B cell (primary cell): ENCODE data around the gene PSEN1. TPM values are rescaled to one million over a fixed set of nuclear protein-coding genes. Genes with fewer than 3 reads are reported as not detected.
A peak's percentile ranks its signal among the peaks of the same experiment; 100 is the strongest.

ENCODE experiments used
- ATAC-seq: fragments of 200-7000 bp; cut with Tn5 transposase; one replicate; pipeline ENCODE4 v1.10.0; 2021; ENCODE audit warnings: low read depth, mild to moderate bottlenecking, moderate number of reproducible peaks, moderate library complexity
- CTCF ChIA-PET: fragments of 350-600 bp; sonication (Branson Sonifier 250); formaldehyde crosslinking; loops from one replicate; lab custom pipeline; 2021; ENCODE audit warnings: antibody characterized with exemption, inconsistent platforms; lab: Charles Lee
- POLR2A ChIA-PET: fragments of 350-600 bp; sonication (Branson Sonifier 250); formaldehyde crosslinking; loops from one replicate; lab custom pipeline; 2021; ENCODE audit warnings: antibody characterized with exemption; lab: Charles Lee
- DNase-seq: peaks from one replicate; pipeline ENCODE4 v3.0.0; 2013
- H2AFZ ChIP-seq: 2 replicates; pipeline ENCODE4 v1.6.1; 2012; ENCODE audit warnings: mild to moderate bottlenecking, low read depth, low read length; ENCODE audit not compliant: insufficient read depth, poor library complexity, severe bottlenecking
- H3K27ac ChIP-seq, 2 donors: 1 replicate in 1 of 2; 2 replicates in 1 of 2; pipeline ENCODE4 v1.5.1; 2012 to 2013; ENCODE audit warnings: low read length in 2 of 2, mild to moderate bottlenecking in 2 of 2, moderate library complexity in 1 of 2
- H3K27me3 ChIP-seq, 4 experiments: fragments of 200-600 bp in 1 of 4; sonication (generic) in 1 of 4; replicated peaks in 1 of 4; 1 replicate in 2 of 4; 2 replicates in 2 of 4; pipeline versions ENCODE4 v1.6.1 to v1.7.0; 2013 to 2016; ENCODE audit warnings: low read length in 3 of 4, mild to moderate bottlenecking in 2 of 4, mixed read lengths in 1 of 4, moderate library complexity in 1 of 4; ENCODE audit not compliant: insufficient read depth in 4 of 4, control insufficient read depth in 3 of 4; ENCODE audit errors: control extremely low read depth in 1 of 4
- H3K36me3 ChIP-seq, 2 experiments: replicated peaks in 1 of 2; 1 replicate in 1 of 2; 2 replicates in 1 of 2; pipeline versions ENCODE4 v1.6.1 to v1.7.1; 2013; ENCODE audit warnings: low read length in 1 of 2; ENCODE audit not compliant: insufficient read depth in 2 of 2, control insufficient read depth in 1 of 2; ENCODE audit errors: control extremely low read depth in 1 of 2, extremely low read depth in 1 of 2
- H3K4me1 ChIP-seq, 2 donors: fragments of 200-600 bp in 1 of 2; sonication (generic) in 1 of 2; 1 replicate in 1 of 2; 2 replicates in 1 of 2; pipeline versions ENCODE4 v1.5.1 to v1.6.1; 2013 to 2017; ENCODE audit warnings: low read length in 2 of 2; ENCODE audit not compliant: control insufficient read depth in 2 of 2, insufficient read depth in 2 of 2
- H3K4me2 ChIP-seq: replicated peaks from 2 replicates; pipeline ENCODE3; 2012; ENCODE audit warnings: mild to moderate bottlenecking, low read depth, low read length; ENCODE audit not compliant: poor library complexity, severe bottlenecking
- H3K4me3 ChIP-seq, 5 experiments: fragments of 200-600 bp in 1 of 5; sonication (generic) in 1 of 5; 1 replicate in 3 of 5; 2 replicates in 2 of 5; pipeline versions ENCODE4 v1.5.1 to v1.7.0; 2011 to 2016; ENCODE audit warnings: low read length in 4 of 5, mild to moderate bottlenecking in 4 of 5, low read depth in 2 of 5, control low read depth in 1 of 5, moderate library complexity in 1 of 5; ENCODE audit not compliant: insufficient read depth in 1 of 5; ENCODE audit errors: control extremely low read depth in 1 of 5, extremely low read depth in 1 of 5
- H3K79me2 ChIP-seq: fragments of 200-600 bp; sonication (generic); one replicate; pipeline ENCODE4 v1.6.0; 2016; ENCODE audit warnings: low read length; ENCODE audit not compliant: control insufficient read depth, insufficient read depth
- H3K9ac ChIP-seq: fragments of 200-600 bp; sonication (generic); 2 replicates; pipeline ENCODE4 v1.6.1; 2017; ENCODE audit warnings: mild to moderate bottlenecking, low read length, moderate library complexity
- H3K9me3 ChIP-seq, 3 donors: one replicate each; pipeline versions ENCODE4 v1.6.1 to v1.7.1; 2013; ENCODE audit warnings: low read length in 2 of 3; ENCODE audit not compliant: control insufficient read depth in 2 of 3, insufficient read depth in 1 of 3; ENCODE audit errors: control extremely low read depth in 1 of 3
- H4K20me1 ChIP-seq: 2 replicates; pipeline ENCODE4 v1.6.0; 2012; ENCODE audit warnings: mild to moderate bottlenecking, low read length; ENCODE audit not compliant: insufficient read depth, control insufficient read depth, poor library complexity, severe bottlenecking
- H3K27ac Mint-ChIP-seq: one replicate; pipeline ENCODE4 v1.8.0; 2021; ENCODE audit warnings: mixed read lengths
- H3K27me3 Mint-ChIP-seq: one replicate; pipeline ENCODE4 v1.8.0; 2021; ENCODE audit warnings: mixed read lengths
- H3K4me1 Mint-ChIP-seq: one replicate; pipeline ENCODE4 v1.8.0; 2021; ENCODE audit warnings: mixed read lengths
- H3K4me3 Mint-ChIP-seq: one replicate; pipeline ENCODE4 v1.8.0; 2021; ENCODE audit warnings: mixed read lengths
- H3K9me3 Mint-ChIP-seq: one replicate; pipeline ENCODE4 v1.8.0; 2022; ENCODE audit warnings: mixed read lengths; ENCODE audit not compliant: insufficient read depth
- EZH2 ChIP-seq: IDR thresholded peaks from 2 replicates; pipeline ENCODE4 v1.6.1; 2012; ENCODE audit warnings: borderline replicate concordance, low read depth, mild to moderate bottlenecking, moderate library complexity, low read length; ENCODE audit not compliant: insufficient read depth, poor library complexity, severe bottlenecking
- WGBS: methylation state at CpG from one replicate; pipeline ENCODE4 v1.1.5; 2013; ENCODE audit warnings: missing lambda C conversion rate; ENCODE audit not compliant: insufficient coverage; 5-methylcytosine and 5-hydroxymethylcytosine counted together
- intact Hi-C: fragments of 100-400 bp; cut with micrococcal nuclease; formaldehyde crosslinking; loops from one replicate; pipeline ENCODE4 v1.10.0; 2022
- polyA plus RNA-seq: library from polyadenylated mRNA; depleted of rRNA; stranded (reverse); fragments of >200 nt; gene quantifications from 2 replicates; pipeline ENCODE4 v1.2.3, GENCODE V29; 2012
- total RNA-seq, 2 donors: library from RNA; stranded (reverse); fragments of 120-200 nt in 1 of 2; gene quantifications; 1 replicate in 1 of 2; 2 replicates in 1 of 2; pipeline versions ENCODE4 v1.2.3 to v1.2.4, GENCODE V29; 2013 to 2022
- TF ChIP-seq, protein P1 (sequence below): fragments of 200-600 bp; IDR thresholded peaks from one replicate; pipeline ENCODE4 v1.8.0; 2022; ENCODE audit warnings: antibody characterized with exemption, mild to moderate bottlenecking

The PSEN1 gene
- total and polyA plus RNA-seq, 2 donors (not counting 1 experiment from before 2014, with no cell fraction given) = 10.2 to 75.9 TPM

DNA sequence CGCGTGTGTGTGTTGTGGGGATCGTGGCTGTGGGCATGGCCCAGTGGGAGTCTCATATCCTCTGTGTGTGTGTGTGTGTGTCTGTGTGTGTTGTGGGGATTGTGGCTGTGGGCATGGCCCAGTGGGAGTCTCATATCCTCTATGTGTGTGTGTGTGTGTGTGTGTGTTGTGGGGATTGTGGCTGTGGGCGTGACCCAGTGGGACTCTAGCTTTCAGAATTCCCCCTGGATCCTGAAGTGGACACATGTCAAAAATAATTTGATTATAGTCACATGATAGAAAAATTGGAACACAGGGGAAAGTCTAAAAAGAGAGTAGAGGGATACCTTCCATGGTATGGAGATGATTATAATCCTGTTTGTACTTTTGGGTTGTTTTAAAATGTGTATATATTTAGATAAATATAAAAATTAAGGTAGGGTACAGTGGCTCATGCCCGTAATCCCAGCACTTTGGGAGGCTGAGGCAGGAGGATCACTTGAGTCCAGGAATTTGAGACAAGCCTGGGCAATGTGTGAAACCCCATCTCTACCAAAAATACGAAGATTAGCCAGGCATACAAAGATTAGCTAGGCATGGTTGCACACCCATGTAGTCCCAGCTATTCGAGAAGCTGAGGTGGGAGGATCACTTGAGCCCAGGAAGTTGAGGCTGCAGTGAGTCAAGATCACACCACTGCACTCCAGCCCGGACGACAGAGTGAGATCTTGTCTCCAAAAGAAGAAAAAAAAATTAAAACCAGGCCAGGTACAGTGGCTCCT lies 112.0 kb downstream of the PSEN1 start:
- Histone ChIP-seq H3K36me3 (no peaks in the 10 kb centered on the region), H3K27me3 (peaks cover 0 to 8% (median 0%) of the 10 kb centered on the region in 4 experiments), H3K9ac (no peak overlapping the region), H3K4me3 (no peak overlapping the region), H4K20me1 (no peaks in the 10 kb centered on the region), H3K4me1 (peaks cover 35 to 47% of the 10 kb centered on the region in 2 donors), H3K27ac (no peak overlapping the region), H3K9me3 (peaks cover 0 to 4% (median 0%) of the 10 kb centered on the region in 3 donors), H2AFZ (peak overlapping the region; percentile 17), H3K79me2 (no peaks in the 10 kb centered on the region), H3K4me2 (peak overlapping the region; percentile 96)
- Mint-ChIP-seq H3K27ac (peak overlapping the region; percentile 54), H3K4me1 (peaks cover 46% of the 10 kb centered on the region), H3K9me3 (no peaks in the 10 kb centered on the region), H3K4me3 (peak overlapping the region; percentile 35), H3K27me3 (peaks cover 5% of the 10 kb centered on the region)
- TF ChIP-seq EZH2 = no peak
- TF ChIP-seq, protein P1, sequence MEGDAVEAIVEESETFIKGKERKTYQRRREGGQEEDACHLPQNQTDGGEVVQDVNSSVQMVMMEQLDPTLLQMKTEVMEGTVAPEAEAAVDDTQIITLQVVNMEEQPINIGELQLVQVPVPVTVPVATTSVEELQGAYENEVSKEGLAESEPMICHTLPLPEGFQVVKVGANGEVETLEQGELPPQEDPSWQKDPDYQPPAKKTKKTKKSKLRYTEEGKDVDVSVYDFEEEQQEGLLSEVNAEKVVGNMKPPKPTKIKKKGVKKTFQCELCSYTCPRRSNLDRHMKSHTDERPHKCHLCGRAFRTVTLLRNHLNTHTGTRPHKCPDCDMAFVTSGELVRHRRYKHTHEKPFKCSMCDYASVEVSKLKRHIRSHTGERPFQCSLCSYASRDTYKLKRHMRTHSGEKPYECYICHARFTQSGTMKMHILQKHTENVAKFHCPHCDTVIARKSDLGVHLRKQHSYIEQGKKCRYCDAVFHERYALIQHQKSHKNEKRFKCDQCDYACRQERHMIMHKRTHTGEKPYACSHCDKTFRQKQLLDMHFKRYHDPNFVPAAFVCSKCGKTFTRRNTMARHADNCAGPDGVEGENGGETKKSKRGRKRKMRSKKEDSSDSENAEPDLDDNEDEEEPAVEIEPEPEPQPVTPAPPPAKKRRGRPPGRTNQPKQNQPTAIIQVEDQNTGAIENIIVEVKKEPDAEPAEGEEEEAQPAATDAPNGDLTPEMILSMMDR = no peak
- no peak for DNase-seq
- POLR2A ChIA-PET = interaction anchor here (0.6 to 1.0 kb wide), 3 partner anchors 8 to 190 kb away, joined by 3 to 15 read pairs (median 4); partner anchors contain the start of gene RBM25
- WGBS = 50% methylated on average over 1 of the region's 9 CpGs
- CTCF ChIA-PET = no interaction called here
- ATAC-seq = peak; percentile 19
- intact Hi-C loops = loop anchor here (5.0 kb wide), 1 partner anchor 209 kb away; the partner anchor contains the start of gene NUMB

DNA sequence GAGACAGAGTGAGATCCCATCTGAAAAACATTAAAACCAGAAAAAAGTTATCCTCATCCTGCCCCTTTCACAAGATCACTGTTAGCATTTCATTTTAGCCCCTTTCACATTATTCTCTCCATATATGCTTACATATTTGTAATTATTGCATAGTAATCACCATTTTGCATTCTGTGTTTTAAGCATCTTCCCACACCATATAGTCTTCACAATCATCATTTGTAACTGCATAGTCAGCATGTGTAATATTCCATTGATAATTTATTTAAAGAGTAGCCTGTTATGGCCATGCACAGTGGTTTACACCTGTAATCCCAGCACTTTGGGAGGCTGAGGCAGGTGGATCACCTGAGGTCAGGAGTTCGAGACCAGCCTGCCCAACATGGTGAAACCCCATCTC lies 112.8 kb downstream of the PSEN1 start:
- no CpG with 5 or more reads among the region's 1 CpG for WGBS
- H3K4me3 Mint-ChIP-seq = peak overlapping the region; percentile 24
- no peaks in the 10 kb centered on the region for H3K79me2 ChIP-seq
- no peak overlapping the region for H2AFZ ChIP-seq
- peaks cover 0 to 4% (median 0%) of the 10 kb centered on the region in 3 donors for H3K9me3 ChIP-seq
- ATAC-seq (no peak), DNase-seq (no peak)
- H4K20me1 ChIP-seq = no peaks in the 10 kb centered on the region
- no peaks in the 10 kb centered on the region for H3K9me3 Mint-ChIP-seq
- intact Hi-C loops = loop anchor here (5.0 kb wide), 1 partner anchor 208 kb away; the partner anchor contains the start of gene NUMB
- peak overlapping the region; percentile 18 for H3K27ac Mint-ChIP-seq
- H3K27ac ChIP-seq = no peak overlapping the region
- H3K9ac ChIP-seq = no peak overlapping the region
- no peak overlapping the region for H3K4me2 ChIP-seq
- no peak overlapping the region for H3K4me3 ChIP-seq
- H3K4me1 ChIP-seq = peaks cover 29 to 40% of the 10 kb centered on the region in 2 donors
- H3K4me1 Mint-ChIP-seq = peaks cover 40% of the 10 kb centered on the region
- TF ChIP-seq, protein P1 = no peak
- no peak for TF ChIP-seq EZH2
- H3K27me3 Mint-ChIP-seq = no peaks in the 10 kb centered on the region
- no peaks in the 10 kb centered on the region for H3K36me3 ChIP-seq
- ChIA-PET CTCF (no interaction called here), POLR2A (no interaction called here)
- H3K27me3 ChIP-seq = peaks cover 0 to 5% (median 0%) of the 10 kb centered on the region in 4 experiments
